Kidney (tissue), 14 donors: Measurements from ENCODE around the gene EVI2A. TPM values are rescaled to one million over a fixed set of nuclear protein-coding genes. Genes with fewer than 3 reads are reported as not detected.

Experiments used
- DNase-seq, 5 donors: peaks; one replicate each; pipeline ENCODE4 v3.0.0-alpha.2; 2013 to 2020
- FAIRE-seq: peaks from 2 replicates; lab custom pipeline; 2012; peaks lifted over from hg19 to GRCh38; lab: Jason Lieb, UNC
- H3K27ac ChIP-seq, 2 donors: one replicate each; pipeline ENCODE4 v1.7.0; 2013; ENCODE audit warnings: low read depth in 2 of 2, low read length in 2 of 2, inconsistent platforms in 1 of 2
- H3K27me3 ChIP-seq: one replicate; pipeline ENCODE4 v1.7.1; 2013; ENCODE audit warnings: low read length, inconsistent platforms; ENCODE audit not compliant: control insufficient read depth, insufficient read depth
- H3K36me3 ChIP-seq, 3 donors: one replicate each; pipeline versions ENCODE4 v1.7.0 to v1.7.1; 2013; ENCODE audit warnings: low read length in 3 of 3, control low read depth in 1 of 3, inconsistent platforms in 1 of 3; ENCODE audit not compliant: insufficient read depth in 3 of 3, control insufficient read depth in 2 of 3
- H3K4me1 ChIP-seq, 3 donors: one replicate each; pipeline versions ENCODE4 v1.7.0 to v1.7.1; 2013; ENCODE audit warnings: low read length in 3 of 3, inconsistent platforms in 1 of 3, low read depth in 1 of 3; ENCODE audit not compliant: control insufficient read depth in 2 of 3, insufficient read depth in 2 of 3
- H3K4me3 ChIP-seq, 3 donors: one replicate each; pipeline versions ENCODE4 v1.7.0 to v1.8.1; 2013; ENCODE audit warnings: low read length in 3 of 3, control low read depth in 1 of 3, inconsistent platforms in 1 of 3
- H3K9ac ChIP-seq, 3 donors: one replicate each; pipeline versions ENCODE4 v1.7.0 to v1.7.1; 2013; ENCODE audit warnings: low read length in 3 of 3, control low read depth in 1 of 3, inconsistent platforms in 1 of 3
- H3K9me3 ChIP-seq, 3 donors: one replicate each; pipeline versions ENCODE4 v1.7.0 to v1.7.1; 2013; ENCODE audit warnings: low read length in 3 of 3, control low read depth in 1 of 3, inconsistent platforms in 1 of 3; ENCODE audit not compliant: control insufficient read depth in 2 of 3, insufficient read depth in 1 of 3
- CTCF ChIP-seq: IDR thresholded peaks from 3 replicates; pipeline ENCODE4 v1.5.1; 2012; ENCODE audit warnings: mild to moderate bottlenecking, moderate library complexity, borderline replicate concordance; ENCODE audit not compliant: insufficient read depth; ENCODE audit errors: extremely low read depth
- intact Hi-C: fragments of 100-400 bp; cut with DNase I; formaldehyde crosslinking; loops from one replicate; pipeline ENCODE4 v1.11.1; 2022
- polyA plus RNA-seq: library from polyadenylated mRNA; stranded (reverse); fragments of 350-450 nt; fragmentation: Illumina TruSeq; extraction: RNeasy Lipid Tissue Mini Kit (QIAGEN cat#74804); gene quantifications from one replicate; pipeline ENCODE4 v1.2.3, GENCODE V29; 2014; ENCODE audit warnings: low read depth, low replicate concordance; ENCODE audit not compliant: insufficient read depth
- total RNA-seq: library from RNA; stranded (reverse); fragmentation: NEBNext Ultra II Directional; extraction: Animal tissue kit (Norgen Biotek cat#: 25700); gene quantifications from one replicate; pipeline ENCODE4 v1.2.1, GENCODE V29; 2021
- donor health status: control.
- donor health status: control.
- donor health status: control.
- donor health status: control.
- donor health status: control.
- donor health status: DM: yes; HTN: yes; CAD: no.
- donor health status: Normal renal cell carcinoma (clear cell type).

EVI2A gene
- total and polyA plus RNA-seq, 2 donors from 2014 or later = 1.3 to 10.8 TPM

GRCh38 chr17:31310260-31310659 lies 11.2 kb downstream of the EVI2A start:
- no peak for TF ChIP-seq CTCF
- Histone ChIP-seq H3K4me1 (no peaks in the 10 kb centered on the region), H3K9ac (no peak overlapping the region), H3K27ac (no peak overlapping the region), H3K36me3 (no peaks in the 10 kb centered on the region), H3K27me3 (no peaks in the 10 kb centered on the region), H3K9me3 (no peaks in the 10 kb centered on the region), H3K4me3 (no peak overlapping the region)
- no peak for FAIRE-seq
- DNase-seq = no peak
- intact Hi-C loops = no loop called here

- Histone ChIP-seq H3K4me3 (no peak overlapping the region), H3K4me1 (no peaks in the 10 kb centered on the region), H3K9ac (no peak overlapping the region), H3K9me3 (no peaks in the 10 kb centered on the region), H3K27ac (no peak overlapping the region), H3K27me3 (no peaks in the 10 kb centered on the region), H3K36me3 (no peaks in the 10 kb centered on the region)
- FAIRE-seq = no peak
- DNase-seq = no peak
- no peak for TF ChIP-seq CTCF
- intact Hi-C loops = no loop called here
These were observed 11.9 kb downstream of the EVI2A start for GRCh38 chr17:31309556-31309955.

DNA sequence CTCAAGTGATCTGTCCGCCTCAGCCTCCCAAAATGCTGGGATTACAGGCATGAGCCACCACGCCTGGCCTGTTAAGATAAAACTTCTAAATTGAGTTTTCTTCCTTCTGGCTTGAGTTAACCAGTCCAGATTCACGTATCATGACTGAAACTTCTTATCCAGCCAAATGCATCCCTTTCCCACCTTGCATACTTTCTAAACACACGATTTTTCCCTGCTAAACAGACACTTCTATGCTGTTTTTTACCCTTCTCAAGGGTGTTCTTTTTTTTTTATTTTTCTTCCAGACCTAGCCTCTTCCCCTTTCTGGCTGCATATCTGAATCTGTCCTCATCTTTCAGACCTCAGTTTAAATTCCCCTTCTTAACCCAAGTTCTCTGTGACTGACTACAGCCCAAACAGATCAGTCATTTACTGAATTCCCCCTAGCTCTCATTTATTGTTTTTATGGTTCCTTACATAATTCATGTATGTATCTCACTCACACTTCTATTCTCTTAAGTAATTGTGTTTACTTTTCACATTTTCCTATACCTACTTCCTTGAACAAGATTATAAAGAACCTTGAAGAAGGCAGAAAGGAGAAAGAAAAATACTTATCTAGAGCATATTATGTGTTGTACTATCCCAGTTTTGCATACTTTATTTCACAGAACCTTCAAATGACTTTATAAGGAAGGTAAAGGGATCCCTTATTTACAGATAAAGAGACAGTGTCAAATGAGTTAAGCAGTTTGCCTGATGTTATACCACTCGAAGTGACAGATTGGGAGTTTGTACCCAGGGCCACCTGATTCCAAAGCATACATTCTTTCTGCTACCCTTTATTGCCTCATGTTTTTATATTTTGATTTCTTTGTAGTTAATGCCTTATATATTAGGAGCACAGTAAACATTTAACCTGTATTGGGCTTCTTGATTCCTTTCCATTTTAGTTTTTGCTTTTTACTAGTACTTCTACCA lies 12.8 kb downstream of the EVI2A start:
- no peak overlapping the region for H3K4me3 ChIP-seq
- H3K36me3 ChIP-seq = no peaks in the 10 kb centered on the region
- FAIRE-seq (peak; percentile 17), DNase-seq (no peak)
- no peak for TF ChIP-seq CTCF
- no peaks in the 10 kb centered on the region for H3K27me3 ChIP-seq
- intact Hi-C loops = no loop called here
- no peak overlapping the region for H3K9ac ChIP-seq
- H3K27ac ChIP-seq = no peak overlapping the region
- H3K9me3 ChIP-seq = no peaks in the 10 kb centered on the region
- H3K4me1 ChIP-seq = no peaks in the 10 kb centered on the region
